Bronchial epithelial cell (primary cell): ENCODE measurements around the gene ACTR5. TPM values are rescaled to one million over a fixed set of nuclear protein-coding genes. Genes with fewer than 3 reads are reported as not detected.
A peak's percentile ranks its signal among the peaks of the same experiment; 100 is the strongest.

Experiments
- DNase-seq: peaks from one replicate; pipeline ENCODE4 v3.0.0-alpha.2; 2010; ENCODE audit warnings: low read depth
- FAIRE-seq: peaks from 2 replicates; lab custom pipeline; 2011; peaks lifted over from hg19 to GRCh38; lab: Jason Lieb, UNC
- H3K27me3 ChIP-seq: 2 replicates; pipeline ENCODE4 v1.5.1; 2011; ENCODE audit warnings: low read length; ENCODE audit not compliant: control insufficient read depth, insufficient read depth
- H3K36me3 ChIP-seq: 2 replicates; pipeline ENCODE4 v1.5.1; 2011; ENCODE audit warnings: low read length; ENCODE audit not compliant: control insufficient read depth, insufficient read depth
- H3K4me3 ChIP-seq: 2 replicates; pipeline ENCODE4 v1.5.1; 2011; ENCODE audit warnings: mild to moderate bottlenecking, low read depth, low read length, control low read depth
- CTCF ChIP-seq: IDR thresholded peaks from 2 replicates; pipeline ENCODE4 v1.5.1; 2011; ENCODE audit warnings: mild to moderate bottlenecking, moderate library complexity, low read length, control low read depth, inconsistent platforms; ENCODE audit not compliant: insufficient read depth, severe bottlenecking
- total RNA-seq: library from RNA; depleted of rRNA; stranded (reverse); fragments of >200 nt; gene quantifications from 2 replicates; pipeline ENCODE4 v1.2.1, GENCODE V29; 2014

ACTR5 gene
- total RNA-seq, 1 donor from 2014 or later: 20.3 TPM

GRCh38 chr20:38770970-38771369 lies 22.7 kb downstream of the ACTR5 start:
- no peaks in the 10 kb centered on the region for H3K27me3 ChIP-seq
- no peak for FAIRE-seq
- H3K4me3 ChIP-seq: no peak overlapping the region
- TF ChIP-seq CTCF: no peak
- peaks cover 10% of the 10 kb centered on the region for H3K36me3 ChIP-seq
- DNase-seq: no peak

- Histone ChIP-seq H3K27me3 (no peaks in the 10 kb centered on the region), H3K36me3 (peaks cover 7% of the 10 kb centered on the region), H3K4me3 (no peak overlapping the region)
- FAIRE-seq (no peak), DNase-seq (no peak)
- no peak for TF ChIP-seq CTCF
These were observed 23.4 kb downstream of the ACTR5 start for GRCh38 chr20:38771621-38772020.

GRCh38 chr20:38774167-38774566 lies 25.9 kb downstream of the ACTR5 start:
- TF ChIP-seq CTCF: no peak
- Histone ChIP-seq H3K27me3 (no peaks in the 10 kb centered on the region), H3K36me3 (peaks cover 2% of the 10 kb centered on the region), H3K4me3 (no peak overlapping the region)
- DNase-seq (no peak), FAIRE-seq (no peak)

- no peak for TF ChIP-seq CTCF
- FAIRE-seq (no peak), DNase-seq (no peak)
- Histone ChIP-seq H3K36me3 (peaks cover 2% of the 10 kb centered on the region), H3K4me3 (no peak overlapping the region), H3K27me3 (no peaks in the 10 kb centered on the region)
These were observed 28.1 kb downstream of the ACTR5 start for GRCh38 chr20:38776363-38776762.

GRCh38 chr20:38779247-38780097 lies 31.2 kb downstream of the ACTR5 start:
- TF ChIP-seq CTCF: no peak
- no peak for FAIRE-seq
- no peak overlapping the region for H3K4me3 ChIP-seq
- peak; percentile 62 for DNase-seq
- no peaks in the 10 kb centered on the region for H3K27me3 ChIP-seq
- H3K36me3 ChIP-seq: no peaks in the 10 kb centered on the region
